Measurements from ENCODE around the gene PTPRU.

Gene PTPRU

GRCh38 chr1:29333008-29333407 lies 96.7 kb downstream of the PTPRU start:
- DNase-seq (ENCODE audit: low read depth): no peak

- DNase-seq (ENCODE audit: low read depth): no peak
Observed at GRCh38 chr1:29335573-29335972, 99.3 kb downstream of the PTPRU start.

GRCh38 chr1:29338908-29339575 lies 102.7 kb downstream of the PTPRU start:
- DNase-seq (ENCODE audit: low read depth): no peak

- no peak for DNase-seq (ENCODE audit: low read depth)
Observed at GRCh38 chr1:29341936-29342335, 105.6 kb downstream of the PTPRU start.

GRCh38 chr1:29342351-29342750 lies 106.0 kb downstream of the PTPRU start:
- no peak for DNase-seq (ENCODE audit: low read depth)

GRCh38 chr1:29342983-29343382 lies 106.7 kb downstream of the PTPRU start:
- no peak for DNase-seq (ENCODE audit: low read depth)

GRCh38 chr1:29343476-29343875 lies 107.2 kb downstream of the PTPRU start:
- no peak for DNase-seq (ENCODE audit: low read depth)

- DNase-seq (ENCODE audit: low read depth): no peak
Observed at GRCh38 chr1:29343908-29344307, 107.6 kb downstream of the PTPRU start.

- DNase-seq (ENCODE audit: low read depth): no peak
Observed at GRCh38 chr1:29344336-29344735, 108.0 kb downstream of the PTPRU start.

- no peak for DNase-seq (ENCODE audit: low read depth)
Observed at GRCh38 chr1:29346576-29346975, 110.3 kb downstream of the PTPRU start.

GRCh38 chr1:29349871-29350491 lies 113.7 kb downstream of the PTPRU start:
- no peak for DNase-seq (ENCODE audit: low read depth)

GRCh38 chr1:29352719-29353420 lies 116.5 kb downstream of the PTPRU start:
- DNase-seq (ENCODE audit: low read depth): no peak

GRCh38 chr1:29354511-29355098 lies 118.3 kb downstream of the PTPRU start:
- DNase-seq (ENCODE audit: low read depth): no peak

- DNase-seq (ENCODE audit: low read depth): no peak
Observed at GRCh38 chr1:29355375-29355774, 119.1 kb downstream of the PTPRU start.

GRCh38 chr1:29356663-29357062 lies 120.3 kb downstream of the PTPRU start:
- DNase-seq (ENCODE audit: low read depth): no peak

- DNase-seq (ENCODE audit: low read depth): no peak
Observed at GRCh38 chr1:29357452-29357851, 121.1 kb downstream of the PTPRU start.

GRCh38 chr1:29358183-29358582 lies 121.9 kb downstream of the PTPRU start:
- DNase-seq (ENCODE audit: low read depth): no peak

- DNase-seq (ENCODE audit: low read depth): no peak
Observed at GRCh38 chr1:29360768-29361167, 124.4 kb downstream of the PTPRU start.

- DNase-seq (ENCODE audit: low read depth): no peak
Observed at GRCh38 chr1:29361686-29362085, 125.4 kb downstream of the PTPRU start.

- no peak for DNase-seq (ENCODE audit: low read depth)
Observed at GRCh38 chr1:29362116-29362515, 125.8 kb downstream of the PTPRU start.

GRCh38 chr1:29362764-29363163 lies 126.4 kb downstream of the PTPRU start:
- DNase-seq (ENCODE audit: low read depth): no peak

- DNase-seq (ENCODE audit: low read depth): no peak
Observed at GRCh38 chr1:29363536-29363935, 127.2 kb downstream of the PTPRU start.

GRCh38 chr1:29364101-29364678 lies 127.9 kb downstream of the PTPRU start:
- no peak for DNase-seq (ENCODE audit: low read depth)

All from stimulated activated CD8-positive, alpha-beta memory T cell treated with anti-CD3 and anti-CD28 coated beads, Interleukin-12 subunit alpha, Interleukin-12 subunit beta, amount 100 ng/mL, for 1 hour (primary cell).